DOHH2 (cell line): ENCODE measurements around the gene NDUFAB1.

ENCODE experiments used
- CTCF ChIP-seq: fragments of 200-600 bp; sonication (generic); IDR thresholded peaks from one replicate; pipeline ENCODE4 v1.5.1; 2014; ENCODE audit warnings: antibody characterized with exemption, mild to moderate bottlenecking, low read depth, low read length; ENCODE audit not compliant: poor library complexity, severe bottlenecking
- EZH2phosphoT487 ChIP-seq: fragments of 200-600 bp; sonication (generic); IDR thresholded peaks from 2 replicates; pipeline ENCODE4 v1.6.1; 2017; ENCODE audit warnings: borderline replicate concordance, mild to moderate bottlenecking, antibody characterized with exemption, low read length, moderate library complexity, mixed read lengths

- no peak for TF ChIP-seq CTCF
- no peak for TF ChIP-seq EZH2phosphoT487
Measured at GRCh38 chr16:23539984-23540816, 55.9 kb downstream of the NDUFAB1 start.
